Skeletal muscle cell (primary cell): ENCODE data around the gene KLHL6.
"Not testable (repeated sequence)": the region's sequence is repeated elsewhere in the genome, so short reads cannot be mapped to it uniquely, and the experiment has no call there.

Experiments
- DNase-seq: peaks from one replicate; pipeline ENCODE4 v3.0.0-alpha.2; 2010; ENCODE audit warnings: low read depth
- H3K4me3 ChIP-seq: 2 replicates; pipeline ENCODE4 v1.5.1; 2011; ENCODE audit warnings: low read depth, mild to moderate bottlenecking, control low read depth, low read length, moderate library complexity

The KLHL6 gene

DNA sequence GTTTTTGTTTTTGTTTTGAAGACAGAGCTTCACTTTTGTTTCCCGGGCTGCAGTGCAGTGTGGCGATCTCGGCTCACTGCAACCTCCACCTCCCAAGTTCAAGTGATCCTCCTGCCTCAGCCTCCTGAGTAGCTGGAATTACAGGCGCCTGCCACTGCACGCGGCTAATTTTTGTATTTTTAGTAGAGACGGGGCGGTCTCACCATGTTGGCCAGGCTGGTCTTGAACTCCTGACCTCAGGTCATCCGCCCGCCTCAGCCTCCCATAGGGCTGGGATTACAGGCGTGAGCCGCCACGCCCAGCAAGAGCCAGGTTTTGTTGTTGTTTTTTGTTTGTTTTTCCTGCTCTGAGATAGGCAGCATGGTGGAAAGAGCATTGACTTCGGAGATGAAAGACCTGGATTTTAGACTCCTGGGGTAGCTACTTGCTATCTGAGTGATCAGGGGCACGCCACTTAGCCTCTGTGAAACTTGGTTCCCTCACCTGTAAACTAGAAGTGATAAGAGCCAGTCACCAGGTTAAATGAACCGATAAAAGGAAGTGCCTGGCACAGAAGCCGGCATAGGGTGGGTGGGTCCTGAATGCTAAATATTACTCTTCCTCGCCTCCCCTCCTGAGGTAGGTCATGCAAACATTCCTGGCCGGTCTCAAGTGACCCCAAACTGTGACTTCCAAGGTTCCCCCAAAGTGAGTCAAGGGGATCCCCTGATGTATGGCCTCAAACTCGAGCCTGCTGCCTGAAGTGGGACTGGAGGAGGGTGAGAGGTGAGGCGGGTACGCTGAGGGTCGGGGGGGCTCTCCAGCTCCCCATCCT, 64.2 kb downstream of the KLHL6 start:
- DNase-seq, result no peak
- no peak overlapping the region for H3K4me3 ChIP-seq

DNA sequence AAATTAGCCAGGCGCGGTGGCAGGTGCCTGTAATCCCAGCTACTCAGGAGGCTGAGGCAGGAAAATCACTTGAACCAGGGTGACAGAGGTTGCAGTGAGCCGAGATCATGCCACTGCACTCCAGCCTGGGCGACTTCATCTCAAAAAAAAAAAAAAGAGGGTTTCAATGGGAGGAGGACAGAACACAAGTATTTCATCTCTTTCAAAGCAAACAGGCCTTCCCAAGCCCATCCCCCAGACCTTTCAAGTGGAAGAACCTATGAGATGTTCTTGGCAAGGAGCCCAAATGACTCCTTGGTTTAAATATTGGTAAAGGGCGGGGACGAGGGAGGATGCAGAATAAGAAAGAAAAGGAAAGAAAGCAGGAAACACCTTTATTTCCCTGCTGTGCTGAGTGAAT, 64.9 kb downstream of the KLHL6 start:
- no peak for DNase-seq
- no peak overlapping the region for H3K4me3 ChIP-seq

DNA sequence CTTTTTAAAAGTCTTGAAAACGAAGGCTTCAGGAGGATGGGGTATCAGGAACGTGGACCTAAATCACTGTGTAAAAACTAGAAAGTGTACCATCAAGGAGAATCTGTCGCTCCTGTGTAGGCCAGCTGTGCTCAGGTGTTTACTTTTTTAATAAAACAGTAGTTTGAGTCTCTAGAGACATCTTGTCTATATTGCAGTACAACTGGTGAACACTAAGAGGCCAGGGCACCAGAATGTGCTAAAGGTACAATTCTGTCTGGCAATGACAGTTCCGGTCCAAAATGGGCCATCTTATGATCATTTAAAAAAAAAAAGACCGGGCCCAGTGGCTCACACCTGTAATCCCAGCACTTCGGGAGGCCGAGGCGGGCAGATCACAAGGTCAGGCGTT, 65.3 kb downstream of the KLHL6 start:
- DNase-seq, result no peak
- H3K4me3 ChIP-seq, result no peak overlapping the region

DNA sequence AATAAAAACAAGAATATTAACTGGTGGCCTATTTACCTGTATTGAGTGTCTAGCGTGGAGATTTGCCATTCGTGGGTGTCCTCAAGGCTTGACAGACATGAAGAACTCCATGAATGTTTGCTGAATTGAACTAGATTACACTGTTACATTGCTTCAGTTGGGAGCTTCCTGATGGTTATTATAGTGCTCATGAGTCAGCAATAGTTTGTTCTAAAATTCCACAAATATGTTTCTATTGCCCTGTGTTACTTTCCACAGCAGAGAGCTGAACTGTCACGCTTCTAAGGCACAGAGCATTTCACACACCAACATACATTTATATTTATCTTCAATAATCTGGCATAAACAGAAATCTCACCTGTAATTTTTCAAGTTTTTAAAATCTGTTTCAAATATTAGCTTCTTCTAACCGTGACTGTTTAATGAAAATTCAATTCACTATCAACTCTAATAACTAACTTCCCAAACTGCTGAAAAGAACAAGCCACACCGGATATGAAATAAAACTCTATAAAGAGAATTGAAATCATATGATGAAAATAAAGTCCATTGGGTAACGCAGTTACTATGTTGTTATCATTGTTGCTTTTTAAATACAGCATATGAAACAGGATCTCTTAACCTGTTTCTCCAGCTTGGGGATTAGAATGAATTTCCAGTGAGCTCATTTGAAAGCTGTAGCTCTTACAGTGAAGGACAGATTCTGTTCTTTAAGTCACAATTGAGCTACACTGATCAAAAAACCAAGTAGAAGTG, 65.9 kb downstream of the KLHL6 start:
- H3K4me3 ChIP-seq, result no peak overlapping the region
- no peak for DNase-seq

DNA sequence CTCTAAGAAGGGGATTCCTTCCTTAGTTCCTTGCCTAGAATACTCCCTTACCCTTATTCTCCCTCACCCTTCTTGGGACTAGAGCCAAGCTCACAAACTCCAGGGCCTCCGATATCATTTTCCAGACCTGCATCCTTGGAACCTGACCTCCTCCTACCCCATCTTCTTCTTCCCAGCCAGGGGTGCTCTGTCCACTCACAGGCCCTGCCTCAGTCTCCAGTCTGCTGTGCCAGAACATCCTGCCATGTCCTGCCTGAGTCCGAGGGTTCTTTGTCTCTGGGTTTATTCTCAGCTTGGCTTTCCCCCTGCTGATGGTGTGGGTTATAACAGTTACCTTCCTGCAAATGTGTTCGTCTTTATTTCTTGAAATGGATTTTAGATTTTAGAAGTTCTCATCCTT, 67.2 kb downstream of the KLHL6 start:
- DNase-seq, result no peak
- no peak overlapping the region for H3K4me3 ChIP-seq

DNA sequence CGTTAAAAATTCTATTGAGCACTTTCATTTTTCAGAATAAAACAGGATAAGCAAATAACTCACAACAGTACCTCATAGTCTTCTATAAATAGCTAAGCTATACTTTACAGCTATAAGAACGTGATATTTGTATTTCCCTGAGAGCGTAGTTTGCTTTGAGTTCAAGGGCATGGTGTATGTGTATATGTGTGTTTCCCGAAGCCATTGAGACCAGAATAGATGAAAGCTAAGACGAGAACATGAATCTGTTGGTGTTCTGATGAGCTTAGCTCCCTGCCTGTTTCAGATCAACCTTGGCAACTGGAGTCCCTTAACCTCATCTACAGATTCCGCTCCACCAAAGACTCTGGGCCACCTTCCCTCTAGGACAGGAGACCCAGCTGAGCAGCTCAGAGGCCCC, 67.6 kb downstream of the KLHL6 start:
- no peak overlapping the region for H3K4me3 ChIP-seq
- DNase-seq, result no peak

DNA sequence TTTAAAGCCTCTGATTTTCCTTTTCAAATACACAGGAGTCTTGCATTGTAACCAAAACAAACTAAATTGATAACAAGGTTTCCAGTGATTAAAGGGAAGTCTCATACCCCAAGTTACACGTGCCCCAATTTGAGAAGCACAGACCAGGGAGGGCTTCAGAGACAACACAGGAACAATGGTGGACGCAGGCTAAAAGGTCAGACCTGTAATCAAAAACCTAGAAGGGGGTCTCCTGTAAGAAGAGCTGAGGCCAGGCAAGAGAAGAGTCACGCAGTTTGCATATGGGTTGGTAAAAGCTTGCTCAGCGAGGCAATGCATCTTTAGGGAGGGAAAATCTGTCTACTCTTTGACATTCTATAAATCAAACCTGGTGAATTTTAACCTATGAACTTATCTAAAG, 68.5 kb downstream of the KLHL6 start:
- DNase-seq, result no peak
- H3K4me3 ChIP-seq, result no peak overlapping the region

DNA sequence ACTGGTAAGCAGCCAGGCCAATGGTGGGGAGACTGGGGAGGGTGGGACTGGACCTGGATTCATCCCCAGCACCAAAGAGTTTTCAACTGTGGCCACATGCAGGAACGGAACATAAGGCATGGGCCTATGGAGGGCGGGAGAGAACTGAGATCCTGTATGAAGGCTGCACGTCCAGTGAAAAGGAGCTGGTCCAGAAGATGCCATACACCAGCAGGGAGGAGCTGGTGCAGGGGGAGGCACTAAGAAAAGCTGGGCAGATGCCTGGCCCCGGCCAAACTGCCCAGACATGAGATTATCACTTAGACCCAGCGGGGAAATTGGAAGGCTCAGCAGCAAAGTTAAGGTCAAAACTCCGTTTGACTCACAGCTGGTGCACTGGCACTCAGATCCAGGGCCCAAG, 69.0 kb downstream of the KLHL6 start:
- H3K4me3 ChIP-seq, result no peak overlapping the region
- no peak for DNase-seq

DNA sequence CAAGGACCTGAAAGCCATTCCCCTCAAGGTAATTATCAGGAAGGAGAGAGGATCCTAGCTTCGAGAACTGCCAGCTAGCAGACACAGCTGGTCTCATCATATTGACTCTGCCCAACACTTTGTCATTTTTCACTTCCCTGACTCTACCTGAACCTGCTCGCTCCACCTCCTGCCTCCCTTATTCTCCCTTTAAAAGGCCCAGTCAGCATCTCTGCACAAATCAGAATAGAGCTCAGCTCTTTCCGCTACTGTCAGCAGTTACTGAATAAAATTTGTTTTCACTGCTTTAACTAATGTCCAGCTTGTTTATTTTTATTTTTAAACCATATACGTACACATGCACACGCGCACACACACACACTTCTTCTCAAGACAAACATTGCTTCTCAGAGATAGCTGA, 69.9 kb downstream of the KLHL6 start:
- H3K4me3 ChIP-seq, result no peak overlapping the region
- DNase-seq, result no peak

DNA sequence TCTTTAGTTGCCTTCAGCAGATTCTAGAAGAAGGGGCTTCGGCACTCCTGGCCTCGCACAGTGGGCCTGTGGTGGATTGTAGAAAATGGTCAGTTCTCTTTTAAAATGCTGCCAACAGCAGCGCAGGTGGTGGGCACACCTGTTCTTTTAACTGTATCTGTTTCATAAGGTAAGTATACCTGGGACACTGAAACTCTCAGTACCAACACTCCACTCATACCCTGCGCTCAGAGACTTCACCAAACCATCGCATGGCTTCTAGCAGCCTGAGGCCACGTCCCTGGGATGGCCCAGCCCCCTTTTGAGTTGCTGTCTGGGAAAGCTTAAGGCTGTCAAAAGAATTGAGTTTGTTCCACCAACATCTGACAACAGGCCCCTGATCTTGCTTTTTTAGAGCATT, 70.4 kb downstream of the KLHL6 start:
- H3K4me3 ChIP-seq, result no peak overlapping the region
- DNase-seq, result no peak

DNA sequence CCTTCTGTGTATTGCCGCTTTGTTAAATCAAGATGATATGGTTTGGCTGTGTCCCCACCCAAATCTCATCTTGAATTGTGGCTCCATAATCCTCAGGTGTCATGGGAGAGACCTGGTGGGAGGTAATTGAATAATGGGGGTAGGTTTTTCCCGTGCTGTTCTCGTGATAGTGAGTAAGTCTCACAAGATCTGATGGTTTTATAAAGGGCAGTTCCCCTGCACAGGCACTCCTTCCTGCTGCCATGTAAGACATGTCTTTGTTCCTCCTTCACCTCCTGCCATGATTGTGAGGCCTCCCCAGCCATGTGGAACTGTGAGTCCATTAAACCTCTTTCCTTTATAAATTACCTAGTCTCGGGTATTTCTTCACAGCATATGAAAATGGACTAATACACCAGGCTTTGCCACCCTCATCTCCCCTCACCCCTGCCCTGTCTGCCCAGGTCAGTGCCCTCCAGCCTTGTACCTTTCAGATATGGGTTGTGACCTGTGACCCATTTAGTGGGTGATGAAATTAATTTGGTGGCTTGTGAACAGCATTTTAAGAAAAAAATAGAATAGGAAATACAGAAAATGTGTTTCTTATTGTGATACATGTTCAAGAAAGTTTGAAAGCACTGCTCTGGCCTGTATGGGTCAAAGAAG, 71.0 kb downstream of the KLHL6 start:
- no peak overlapping the region for H3K4me3 ChIP-seq
- DNase-seq, result no peak

DNA sequence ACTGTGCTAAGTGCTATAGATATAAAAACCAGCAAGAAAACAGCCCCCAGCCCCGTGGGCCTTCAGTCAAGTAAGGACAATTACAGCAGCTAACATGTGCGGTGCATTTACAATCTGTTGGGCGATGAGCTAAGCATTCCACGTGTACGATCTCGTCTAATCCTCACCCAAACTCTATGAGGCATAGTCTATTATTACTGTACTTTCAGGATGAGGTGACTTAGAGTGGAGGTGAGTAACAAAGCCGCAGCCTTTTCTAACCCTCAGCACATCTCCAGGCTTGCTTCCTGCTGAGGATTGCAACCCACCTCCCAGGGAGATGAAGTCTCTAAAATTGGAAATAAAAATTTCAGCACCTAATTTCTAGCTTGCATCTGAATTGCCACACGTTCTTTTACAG, 73.9 kb downstream of the KLHL6 start:
- DNase-seq, result no peak
- no peak overlapping the region for H3K4me3 ChIP-seq

DNA sequence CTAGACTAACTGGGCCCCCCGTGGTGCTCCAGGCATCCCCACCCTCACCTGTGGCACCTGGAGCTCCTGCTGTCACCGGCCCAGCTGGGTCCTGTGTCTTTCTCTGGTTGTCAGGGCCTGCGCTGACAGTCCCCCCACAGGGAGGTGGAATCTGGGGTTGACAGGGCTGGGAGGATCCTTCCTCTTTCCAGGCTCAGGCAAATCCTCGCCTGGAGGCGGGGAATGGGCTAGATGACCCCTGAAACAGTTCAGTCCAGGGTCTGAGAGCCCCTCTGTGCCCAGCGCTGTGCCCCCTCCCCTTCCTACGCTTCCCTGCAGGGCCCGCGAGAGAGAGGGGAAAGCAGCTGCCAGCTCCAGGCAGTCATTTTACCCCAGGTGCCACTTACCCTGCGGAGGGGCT, 77.0 kb downstream of the KLHL6 start:
- H3K4me3 ChIP-seq, result no peak overlapping the region
- DNase-seq, result no peak

DNA sequence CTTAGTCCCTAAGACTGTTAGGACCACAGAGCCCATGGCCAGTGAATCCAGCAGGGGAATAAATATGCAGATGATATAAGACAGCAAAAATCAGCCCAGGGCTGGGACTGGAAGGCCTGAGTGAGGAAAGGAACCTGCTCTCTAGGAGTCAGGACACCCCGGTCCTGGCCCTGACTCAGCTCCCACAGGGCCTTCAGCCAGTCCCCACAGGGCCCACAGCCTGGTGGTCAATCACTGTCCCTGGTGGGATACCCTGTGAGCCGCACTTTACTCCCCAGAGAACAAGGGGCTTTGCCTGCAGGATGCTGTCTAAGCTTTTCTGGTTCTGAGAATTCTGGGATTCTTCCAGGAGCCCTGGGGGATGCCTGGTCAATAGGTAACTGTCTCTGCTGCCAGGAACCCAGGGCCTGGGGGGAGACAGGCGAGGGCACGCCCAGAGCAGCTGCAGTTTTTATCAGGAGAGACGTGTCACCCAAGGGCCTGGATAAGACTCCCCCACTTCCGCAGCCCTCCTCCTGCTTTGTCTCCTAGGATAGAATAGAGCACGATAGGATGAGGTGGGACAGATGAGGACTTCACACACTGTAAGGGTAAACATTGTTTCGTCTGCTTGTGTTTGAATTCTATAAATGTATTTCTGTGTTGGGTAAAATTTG, 77.6 kb downstream of the KLHL6 start:
- H3K4me3 ChIP-seq, result no peak overlapping the region
- DNase-seq, result no peak

DNA sequence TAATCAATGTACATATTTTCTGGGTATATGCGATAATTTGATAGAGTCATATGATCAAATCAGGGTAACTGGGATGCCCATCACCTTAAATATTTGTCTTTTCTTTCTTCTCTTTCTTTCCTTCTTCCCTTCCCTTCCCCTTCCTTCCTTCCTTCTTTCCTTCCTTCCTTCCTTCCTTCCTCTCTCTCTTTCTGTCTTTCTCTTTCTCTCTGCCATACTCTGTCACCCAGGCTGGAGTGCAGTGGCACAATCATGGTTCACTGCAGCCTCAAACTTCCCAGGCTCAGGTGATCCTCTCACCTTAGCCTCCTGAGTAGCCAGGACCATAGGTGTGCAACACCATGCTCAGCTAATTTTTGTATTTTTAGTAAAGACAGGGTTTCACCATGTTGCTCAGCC, 79.7 kb downstream of the KLHL6 start:
- DNase-seq, H3K4me3 ChIP-seq: not testable (repeated sequence)

DNA sequence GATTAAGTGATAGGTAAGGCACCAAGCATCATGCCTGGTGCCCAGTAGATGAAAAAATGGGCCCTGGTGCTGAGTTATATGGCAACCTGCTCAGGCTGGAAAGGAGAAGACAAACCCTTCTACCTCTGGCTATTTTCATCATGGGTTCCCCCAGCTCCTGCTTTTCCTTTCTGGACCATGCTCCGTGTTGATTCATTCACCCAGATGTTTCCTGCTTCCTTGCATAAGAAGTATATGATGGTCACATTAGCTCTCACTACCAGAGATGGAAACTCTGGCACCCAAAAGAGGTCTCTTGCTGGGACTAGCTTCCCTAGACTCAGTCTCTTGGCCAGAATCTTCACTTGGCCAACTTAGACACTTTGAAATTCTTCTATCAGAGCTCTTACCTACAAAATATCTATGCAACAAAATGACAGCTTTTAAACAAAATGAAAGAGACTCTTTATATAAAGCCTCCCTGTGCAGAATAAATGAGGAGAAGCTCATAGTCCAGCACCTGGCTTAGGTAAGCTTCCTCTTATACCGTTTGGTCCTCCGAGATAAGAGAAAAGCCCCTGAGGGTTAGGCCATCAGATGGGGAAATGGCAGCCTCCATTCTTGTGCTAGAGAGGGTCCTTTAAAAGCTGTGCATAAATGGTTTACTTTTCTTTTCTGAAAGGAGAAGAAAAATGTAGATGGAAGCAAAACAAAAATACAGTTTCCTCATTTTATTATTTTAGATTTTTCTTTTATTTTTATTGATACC, 80.3 kb downstream of the KLHL6 start:
- DNase-seq, result no peak
- H3K4me3 ChIP-seq, result no peak overlapping the region

DNA sequence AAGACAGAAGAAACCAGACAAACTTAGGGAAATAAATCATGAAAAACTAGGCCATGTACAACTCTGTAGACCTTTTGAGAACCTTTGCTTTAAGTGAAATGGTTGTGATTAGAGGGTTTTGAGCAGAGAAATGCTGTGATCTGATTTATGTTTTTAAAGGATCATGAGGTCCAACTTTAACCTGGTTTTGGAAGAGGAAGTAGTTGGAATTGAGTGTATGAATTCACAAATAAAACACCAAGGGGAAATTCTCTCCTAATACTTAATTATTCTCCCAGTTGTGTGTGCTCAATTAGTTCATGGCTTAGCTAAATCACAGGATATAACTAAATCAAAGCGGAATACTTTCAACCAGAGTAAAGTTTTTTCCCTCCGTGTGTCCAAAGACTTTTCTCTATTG, 81.5 kb downstream of the KLHL6 start:
- DNase-seq, result no peak

DNA sequence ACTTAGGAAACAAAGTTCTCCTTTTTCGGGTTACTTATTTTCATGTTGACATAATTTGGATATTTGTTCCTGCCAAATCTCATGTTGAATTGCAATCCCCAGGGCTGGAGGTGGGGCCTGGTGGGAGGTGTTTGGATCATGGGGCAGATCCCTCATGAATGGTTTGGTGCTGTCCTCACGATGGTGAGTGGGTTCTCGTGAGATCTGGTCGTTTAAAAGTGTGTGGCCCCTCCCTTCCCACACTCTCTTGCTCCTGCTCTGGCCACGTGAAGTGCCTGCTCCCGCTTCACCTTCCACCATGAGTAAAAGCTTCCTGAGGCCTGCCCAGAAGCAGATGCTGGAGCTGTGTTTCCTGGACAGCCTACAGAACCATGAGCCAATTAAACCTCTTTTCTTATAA, 83.4 kb downstream of the KLHL6 start:
- DNase-seq, result no peak
- H3K4me3 ChIP-seq, result no peak overlapping the region

More for the DNA sequence above, 81.5 kb downstream of the KLHL6 start:
- no peak overlapping the region for H3K4me3 ChIP-seq

DNA sequence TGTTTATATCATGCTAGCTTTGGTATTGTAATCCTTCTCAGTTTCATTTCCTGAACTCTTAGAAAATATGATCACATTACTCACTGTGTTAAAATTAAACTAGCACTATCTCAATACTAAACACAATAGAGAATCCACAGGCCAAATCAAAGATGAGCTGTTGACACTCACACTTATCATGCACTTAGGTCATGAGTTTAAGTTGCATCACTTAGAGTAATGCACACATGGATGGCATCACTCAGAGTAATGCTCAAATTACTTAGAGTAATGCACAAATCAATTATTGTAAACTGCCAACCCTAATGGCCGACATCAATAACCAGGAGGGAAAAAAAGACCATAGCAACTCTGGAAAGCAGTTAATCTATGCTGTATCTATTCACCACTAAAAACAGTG, 87.1 kb downstream of the KLHL6 start:
- H3K4me3 ChIP-seq, result no peak overlapping the region
- no peak for DNase-seq
